ENCODE data around the gene SPEN. TPM values are rescaled to one million over a fixed set of nuclear protein-coding genes. Genes with fewer than 3 reads are reported as not detected.

Gene SPEN
- total and polyA plus RNA-seq, 9 of the 15 experiments (the other 6 are each of a cell fraction or from before 2014, with no cell fraction given) = 5.7 to 87.5 (median 27.2) TPM

- no peak overlapping the region for H2AFZ ChIP-seq (ENCODE audit: low read depth, low read length)
- H3K79me2 ChIP-seq (ENCODE audit: control insufficient read depth, insufficient read depth, low read length) = no peaks in the 10 kb centered on the region
- H4K20me1 ChIP-seq (replicated peaks; ENCODE audit: control insufficient read depth, insufficient read depth, low read length) = no peaks in the 10 kb centered on the region
- no peak overlapping the region for H3K4me3 ChIP-seq
- CTCF ChIA-PET (ENCODE audit: low intra/inter-chr PET ratio) = no interaction called here
- H3K36me3 ChIP-seq (ENCODE audit: control insufficient read depth, insufficient read depth, low read length) = peaks cover 99% of the 10 kb centered on the region
- intact Hi-C loops (cut with micrococcal nuclease) (no loop called here), in situ Hi-C loops (cut with MboI) (no loop called here)
- POLR2A ChIA-PET = no interaction called here
- H3K9me1 ChIP-seq (ENCODE audit: control insufficient read depth, insufficient read depth, low read length) = no peaks in the 10 kb centered on the region
- DNase-seq (ENCODE audit: extremely low read depth in 1 of 4, low spot score in 3 of 4) (no peak), FAIRE-seq (peak; percentile 62), ATAC-seq (no peak; the same call in 2 of the 3 replicates)
- H3K27ac ChIP-seq (ENCODE audit: extremely low read depth, low read depth, low read length) = 0 out of 3 replicates have a peak overlapping the region, but pooled peaks have one; percentile 7
- no peaks in the 10 kb centered on the region for H3K27me3 ChIP-seq (ENCODE audit: control insufficient read depth in 2 of 2, insufficient read depth in 2 of 2, low read length in 2 of 2)
- no peak overlapping the region for H3K9ac ChIP-seq (ENCODE audit: insufficient read depth in 1 of 2, low read depth in 2 of 2, low read length in 2 of 2)
- H3K4me2 ChIP-seq (ENCODE audit: insufficient read depth, low read length) = no peak overlapping the region
- BruUV-seq (replicated peaks) = no TSS peak
- peaks cover 0 to 39% of the 10 kb centered on the region in 2 experiments; a peak in 1 of 5 replicates for H3K4me1 ChIP-seq (replicated peaks in 1 of 2; ENCODE audit: control insufficient read depth in 2 of 2, insufficient read depth in 2 of 2, low read length in 2 of 2)
- no peaks in the 10 kb centered on the region for H3K9me3 ChIP-seq (replicated peaks; ENCODE audit: control insufficient read depth, insufficient read depth, low read depth, low read length)
- 67% methylated on average over 17 of the region's 17 CpGs for WGBS (ENCODE audit: insufficient coverage, low coverage, missing lambda C conversion rate)
- no peak for TF ChIP-seq BHLHE40 (IDR thresholded peaks at IDR 0.05; ENCODE audit: low read length)
- TF ChIP-seq REST (IDR thresholded peaks at IDR 0.05; ENCODE audit: borderline replicate concordance) = no peak
- TF ChIP-seq REST (CRISPR knock-in tag; IDR thresholded peaks at IDR 0.05; ENCODE audit: low read depth) = no peak
- TF ChIP-seq RBM22 (IDR thresholded peaks at IDR 0.05; ENCODE audit: low read depth, low read length, poor library complexity, severe bottlenecking) = peak; percentile 13
- no peak for TF ChIP-seq ZNF165 (CRISPR knock-in tag; IDR thresholded peaks at IDR 0.05; ENCODE audit: borderline replicate concordance)
- peak; percentile 27; the same call in 1 of the 2 replicates for TF ChIP-seq NFIC (IDR thresholded peaks at IDR 0.05)
- no peak for TF ChIP-seq PRMT5 (CRISPR knock-in tag; IDR thresholded peaks at IDR 0.05)
- TF ChIP-seq POLR2A (conservative IDR thresholded peaks at IDR 0.05) = peak; percentile 59; the same call in 1 of the 2 replicates
- TF ChIP-seq MBD1 (CRISPR knock-in tag; IDR thresholded peaks at IDR 0.05) = no peak
- no peak for TF ChIP-seq NR4A1 (CRISPR knock-in tag; IDR thresholded peaks at IDR 0.05)
- no peak for TF ChIP-seq NR4A1 (tag; IDR thresholded peaks at IDR 0.05)
- TF ChIP-seq SUPT5H (IDR thresholded peaks at IDR 0.05) = 0 out of 2 replicates have a peak, but pooled peaks have one; percentile 41
Measured at GRCh38 chr1:15939181-15940109, 91.9 kb downstream of the SPEN start.

Data from K562 (cell line).